IPS-NIHi11 (cell line): ENCODE data around the gene S100A12.

Experiments
- DNase-seq: peaks from one replicate; pipeline ENCODE4 v3.0.0; 2012; ENCODE audit warnings: mixed read lengths, low spot score

Gene S100A12

DNA sequence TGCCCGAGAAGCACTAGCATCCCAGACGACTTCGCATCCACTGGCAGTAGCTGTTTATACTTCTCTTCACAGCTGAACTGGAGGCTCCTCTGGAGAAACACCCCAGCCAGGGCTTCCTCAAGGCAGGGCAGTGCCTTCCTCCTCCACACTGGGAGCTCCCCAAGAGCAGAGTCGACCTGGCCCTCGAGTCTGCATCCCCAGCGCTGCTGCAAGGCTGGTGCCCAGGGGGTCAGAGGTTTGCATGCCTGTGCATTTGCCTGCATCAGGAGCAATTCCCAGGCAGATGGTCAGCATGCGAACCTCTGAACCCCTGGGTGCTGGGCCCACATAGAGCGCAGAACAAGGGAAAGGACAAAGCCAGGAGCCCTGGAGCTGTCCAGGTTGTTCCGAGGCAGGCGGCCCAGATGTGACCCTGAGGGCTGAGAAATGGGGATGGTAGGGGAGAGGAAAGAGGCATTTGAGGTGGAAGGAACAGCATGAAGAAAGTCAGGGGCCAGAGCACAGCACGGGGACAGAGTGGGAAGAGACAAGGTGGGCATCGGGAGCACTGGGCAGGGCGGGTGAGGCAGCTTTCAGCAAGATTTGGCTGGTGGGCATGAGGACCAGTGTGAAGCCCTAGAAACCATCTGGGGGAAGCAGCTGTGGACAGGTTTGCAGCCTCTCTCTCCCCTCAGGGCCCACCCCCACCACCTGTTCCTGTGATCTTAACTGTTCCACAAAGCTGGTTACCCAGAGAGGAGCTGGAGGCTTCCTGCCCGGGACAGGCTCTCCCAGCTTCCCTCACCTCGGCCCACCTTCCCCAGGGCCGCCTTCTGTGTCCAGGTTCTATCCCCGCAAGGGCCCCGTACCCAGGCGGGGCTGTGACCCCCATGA is 21.9 kb upstream of the S100A12 start:
- DNase-seq: no peak

DNA sequence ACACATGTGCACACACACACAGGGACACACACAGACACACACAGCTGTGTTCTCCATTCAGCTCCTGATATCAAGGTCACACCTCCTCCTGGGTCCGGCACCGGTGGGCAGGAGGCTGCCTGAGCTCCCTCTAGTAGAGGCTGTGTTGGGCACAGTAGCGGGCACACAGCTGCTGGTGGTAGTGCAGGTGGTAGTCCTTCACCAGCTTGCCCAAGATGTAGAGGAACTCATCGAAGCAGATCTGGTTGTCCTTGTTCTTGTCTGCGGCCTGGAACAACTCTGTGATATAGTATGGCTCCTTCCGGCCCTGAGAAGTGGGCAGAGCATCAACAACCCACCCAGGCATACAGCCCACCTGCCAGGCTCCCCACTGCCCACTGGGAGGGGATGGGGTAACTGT is 21.0 kb upstream of the S100A12 start:
- DNase-seq: no peak

DNA sequence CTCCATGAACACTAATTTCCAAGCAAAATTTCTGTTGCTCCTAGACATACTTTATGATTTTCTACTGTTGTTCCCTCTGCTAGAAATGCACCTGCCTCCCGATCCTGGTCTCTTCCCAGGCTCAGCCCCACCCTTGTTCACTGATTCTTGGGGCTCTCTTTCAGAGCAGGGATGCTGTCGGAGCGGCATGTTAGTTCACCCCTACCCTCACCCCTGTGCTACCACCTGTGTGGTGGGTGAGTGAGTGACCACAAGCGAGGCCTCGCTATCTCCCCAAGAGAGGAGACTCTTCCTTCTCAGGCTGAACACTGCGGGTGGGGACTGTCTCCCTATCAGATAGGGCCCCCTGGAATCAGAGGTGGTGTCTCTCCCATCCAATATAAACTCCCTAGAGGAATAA is 20.4 kb upstream of the S100A12 start:
- no peak for DNase-seq

DNA sequence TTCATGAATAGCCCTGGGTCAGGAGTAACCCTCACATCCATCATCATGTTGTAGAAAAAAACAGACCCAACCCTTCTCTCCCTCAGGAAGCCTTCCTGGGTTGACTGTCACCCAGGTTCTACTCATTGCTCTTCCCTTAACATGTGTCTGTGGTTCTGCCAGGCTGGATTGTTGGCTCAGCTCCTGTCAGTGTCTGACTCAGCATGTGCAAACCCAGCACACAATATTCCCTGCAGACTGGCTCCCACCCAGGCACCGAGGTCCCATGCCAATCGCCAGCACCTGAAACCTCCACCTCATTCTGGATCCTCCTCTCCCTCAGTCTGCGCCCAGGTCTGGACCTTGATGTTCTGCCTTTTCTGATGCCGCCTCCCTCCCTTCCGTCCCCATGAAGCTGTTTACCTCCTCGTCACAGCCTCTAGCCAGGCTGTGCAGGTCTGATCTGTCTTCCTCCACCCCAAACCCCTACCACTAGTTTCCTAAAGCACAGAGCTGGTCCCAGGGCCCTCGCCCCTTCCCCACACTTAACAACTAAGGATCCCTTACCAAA is 19.8 kb upstream of the S100A12 start:
- DNase-seq: no peak

DNA sequence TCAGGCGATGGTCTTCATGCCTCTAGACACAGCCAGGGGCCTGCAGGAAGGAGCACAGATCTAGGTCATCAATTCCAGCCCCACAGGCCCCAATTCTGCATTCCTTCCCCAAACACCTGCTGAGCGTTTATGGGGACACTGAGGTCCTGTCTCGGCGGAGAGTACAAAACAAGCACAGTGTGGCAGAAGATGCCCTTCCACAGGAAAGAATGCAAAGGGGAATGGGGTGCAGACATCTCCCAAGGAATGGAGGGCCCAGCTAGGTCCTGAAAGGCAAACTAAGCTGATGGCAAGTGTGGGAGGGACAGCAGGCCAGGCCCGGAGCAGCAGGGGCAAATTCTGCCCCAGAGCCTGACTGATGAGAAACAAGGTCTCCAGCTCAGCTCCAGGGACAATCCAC is 19.0 kb upstream of the S100A12 start:
- DNase-seq: no peak

DNA sequence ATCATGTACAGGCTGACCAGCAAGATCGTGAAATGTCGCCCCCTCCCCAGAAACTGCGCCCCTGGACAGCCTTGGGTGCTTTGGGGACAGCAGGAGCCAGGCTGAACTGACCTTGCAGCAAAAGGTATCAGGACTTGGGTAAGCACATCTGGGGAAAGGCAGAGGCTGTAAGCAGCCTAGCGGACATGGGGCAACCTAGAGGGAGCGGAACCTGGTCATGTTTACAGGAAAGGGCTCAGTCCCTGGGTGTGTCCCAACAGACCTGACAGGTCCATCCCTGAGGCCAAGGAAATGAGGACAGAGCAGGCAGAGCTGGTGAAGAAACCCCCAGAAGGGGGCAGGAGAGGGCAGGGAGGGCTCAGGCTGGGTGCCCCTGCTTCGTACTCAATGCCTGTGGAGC is 18.5 kb upstream of the S100A12 start:
- peak; percentile 66 for DNase-seq

DNA sequence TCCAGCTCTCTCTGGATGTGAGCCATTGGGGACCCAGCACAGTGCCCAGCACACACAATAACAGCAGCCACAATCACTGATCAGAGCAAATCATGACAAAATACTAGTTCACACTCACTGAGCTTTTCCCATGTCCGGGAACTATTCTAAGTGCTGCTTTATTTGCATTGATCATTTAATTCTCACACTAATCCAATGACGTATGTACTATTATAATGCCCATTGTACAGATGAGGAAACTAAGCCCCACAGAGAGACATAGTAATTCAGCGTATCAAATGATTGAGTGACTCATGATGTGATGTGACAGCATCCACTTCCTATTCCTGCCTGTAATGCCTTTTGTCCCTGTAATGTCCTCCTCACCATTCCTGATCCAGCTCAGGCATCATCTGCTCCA is 17.4 kb upstream of the S100A12 start:
- no peak for DNase-seq

DNA sequence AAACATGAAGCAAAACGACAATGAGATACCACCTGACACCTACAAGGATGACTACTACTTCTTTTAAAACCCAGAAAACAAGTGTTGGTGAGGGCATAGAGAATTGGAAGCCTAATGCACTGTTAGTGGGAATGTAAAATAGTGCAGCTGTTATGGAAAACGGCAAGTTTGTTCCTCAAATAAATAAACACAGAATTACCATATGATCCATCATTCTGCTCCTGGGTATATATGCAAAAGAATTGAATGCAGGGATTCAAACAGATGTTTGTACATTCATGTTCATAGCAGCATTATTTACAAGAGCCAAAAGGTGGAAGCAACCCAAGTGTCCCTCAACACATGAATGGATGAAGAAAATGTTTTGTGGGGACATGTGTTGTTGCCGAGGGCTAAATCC is 16.8 kb upstream of the S100A12 start:
- no peak for DNase-seq

DNA sequence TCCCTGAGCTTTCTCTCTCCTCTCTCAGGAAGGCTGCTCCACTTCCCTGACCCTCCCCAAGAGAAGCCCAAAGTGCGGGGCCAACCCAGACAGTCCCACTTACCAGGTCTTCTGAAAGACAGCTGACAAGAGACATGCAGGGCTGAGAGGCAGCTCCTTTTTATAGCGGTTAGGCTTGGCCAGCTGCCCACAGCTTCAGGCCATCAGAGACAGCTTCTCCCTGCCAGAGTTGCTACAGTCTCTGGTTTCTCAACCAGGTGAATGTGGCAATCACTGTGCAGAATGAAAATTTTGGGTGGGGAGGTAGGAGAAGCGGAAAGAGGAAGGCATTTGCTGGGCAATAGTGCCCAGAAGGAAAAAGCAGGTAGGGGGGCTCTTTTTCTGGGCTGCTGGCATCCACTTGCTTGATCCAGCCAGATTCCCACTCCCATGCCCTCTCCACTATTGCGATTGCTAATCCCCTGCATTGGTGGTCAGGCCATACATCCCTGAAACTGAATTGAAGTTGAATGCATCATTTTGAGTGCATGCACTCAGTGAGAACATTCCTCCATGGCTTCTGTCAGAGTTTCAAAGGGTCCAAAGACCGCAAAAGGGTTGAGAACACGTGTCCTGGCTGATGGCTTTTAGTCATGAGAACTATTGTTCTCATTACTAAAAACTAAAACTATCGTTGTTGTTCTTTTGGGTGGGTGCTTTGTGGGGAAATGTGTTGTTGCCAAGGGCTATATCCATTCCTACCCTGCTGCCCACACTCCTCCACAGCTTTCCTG is 15.7 kb upstream of the S100A12 start, which contains the start of gene S100A8:
TSS of gene S100A8 (minus strand) at position 136 of the 773 bp plus-strand sequence. CDS start 538 bp downstream, outside the sequence.
- no peak for DNase-seq

DNA sequence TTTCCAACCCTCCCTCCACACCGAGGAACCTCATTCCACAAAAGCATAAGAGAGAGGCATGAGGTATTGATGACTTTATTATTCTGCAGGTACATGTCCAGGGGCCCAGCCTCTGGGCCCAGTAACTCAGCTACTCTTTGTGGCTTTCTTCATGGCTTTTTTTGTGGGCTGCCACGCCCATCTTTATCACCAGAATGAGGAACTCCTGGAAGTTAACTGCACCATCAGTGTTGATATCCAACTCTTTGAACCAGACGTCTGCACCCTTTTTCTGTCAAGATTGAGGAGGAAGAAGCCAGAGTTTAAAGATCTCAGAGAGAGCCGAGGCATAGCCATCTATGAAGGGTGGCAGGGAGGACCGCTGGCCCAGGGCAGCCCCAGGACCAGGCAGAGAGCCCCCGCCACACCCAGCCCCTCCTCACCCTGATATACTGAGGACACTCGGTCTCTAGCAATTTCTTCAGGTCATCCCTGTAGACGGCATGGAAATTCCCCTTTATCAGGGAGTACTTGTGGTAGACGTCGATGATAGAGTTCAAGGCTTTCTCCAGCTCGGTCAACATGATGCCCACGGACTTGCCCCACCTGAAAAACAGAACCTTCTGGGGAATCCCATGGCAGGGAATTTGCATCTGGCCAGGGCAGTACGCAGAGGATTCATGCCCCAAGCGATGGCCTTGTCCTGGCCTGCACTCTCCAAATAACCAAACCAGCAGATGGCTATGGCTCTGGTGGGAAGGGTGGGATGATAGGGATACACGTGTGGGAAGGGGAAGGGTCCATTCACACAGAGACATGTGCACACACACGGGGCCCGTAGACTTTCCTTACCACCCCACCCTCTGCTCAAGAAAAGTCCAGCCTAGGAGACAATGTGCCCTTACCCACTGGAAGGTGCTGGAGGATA is 14.8 kb upstream of the S100A12 start:
- DNase-seq: no peak

DNA sequence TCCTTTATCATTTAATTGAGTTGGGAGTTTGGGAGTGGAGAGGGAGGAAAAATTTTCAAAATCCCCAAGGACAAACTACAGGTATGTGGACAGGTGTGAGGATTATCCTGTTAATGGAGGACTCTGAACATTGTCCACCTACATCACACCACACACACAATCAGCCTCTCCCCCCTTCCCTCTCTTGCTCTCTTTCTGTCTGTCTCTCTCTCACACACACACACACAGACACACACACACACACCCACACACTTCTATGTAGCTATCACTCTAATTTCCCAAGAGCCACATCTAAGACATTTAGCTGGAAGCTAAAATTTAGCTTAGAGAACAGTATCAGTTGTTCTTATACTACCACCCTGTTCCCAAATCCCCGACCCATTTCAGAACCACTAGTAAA is 14.0 kb upstream of the S100A12 start:
- DNase-seq: no peak

DNA sequence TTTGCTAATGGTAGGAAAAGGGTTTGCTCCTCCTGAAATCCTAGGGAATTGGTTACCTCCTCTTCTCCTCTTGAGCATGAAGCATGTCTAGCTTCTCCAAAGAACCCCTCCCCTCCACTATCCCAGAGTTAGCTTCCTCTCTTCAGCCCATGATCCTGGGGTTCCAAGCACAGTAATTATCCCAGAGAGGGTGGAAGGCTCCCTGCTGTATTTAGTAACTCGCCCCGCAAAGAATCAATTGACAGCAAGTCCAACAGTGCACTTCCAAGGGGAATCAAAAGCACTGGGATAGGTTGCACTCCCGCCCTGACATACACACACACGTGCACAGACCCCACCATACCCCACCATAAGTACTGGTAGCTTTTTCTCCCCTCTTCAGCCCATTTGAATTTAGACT is 12.4 kb upstream of the S100A12 start:
- DNase-seq: no peak

DNA sequence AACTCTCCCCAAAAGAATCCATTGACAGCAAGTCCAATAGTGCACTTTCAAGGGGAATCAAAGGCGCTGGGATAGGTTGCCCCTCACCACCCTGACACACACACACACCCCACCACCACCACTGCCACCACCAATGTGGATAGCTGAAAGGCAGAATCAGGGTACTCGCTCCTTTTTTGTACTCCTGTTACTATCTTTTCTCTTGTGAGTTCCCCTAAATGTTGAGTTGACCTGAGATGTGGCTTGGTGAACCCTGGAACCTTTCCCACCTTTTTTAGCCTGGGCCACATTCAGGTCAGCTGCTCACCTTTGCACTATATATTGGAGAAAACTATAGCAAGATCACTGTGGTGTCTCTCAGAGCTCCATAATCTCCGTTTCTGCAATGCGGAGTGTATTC is 11.6 kb upstream of the S100A12 start:
- DNase-seq: no peak

DNA sequence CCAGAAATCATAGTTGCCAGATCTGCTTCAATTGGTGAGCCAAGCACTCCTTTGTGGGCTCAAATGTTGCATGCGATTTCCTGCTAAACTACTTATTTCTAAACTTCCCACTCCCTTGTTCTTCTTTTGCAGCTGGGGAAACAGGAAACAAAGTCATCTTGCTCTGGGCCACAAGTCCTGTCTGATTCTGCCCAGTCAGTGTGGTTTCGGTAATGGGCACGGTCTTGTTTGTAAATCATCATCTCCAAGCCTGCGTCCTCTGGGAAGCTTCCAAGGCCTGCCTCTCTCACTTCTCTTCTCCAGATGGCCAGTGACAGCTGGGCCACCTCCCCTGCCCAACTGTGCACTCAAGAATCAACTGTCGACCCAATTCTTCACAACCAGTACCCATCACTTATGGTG is 11.1 kb upstream of the S100A12 start:
- DNase-seq: no peak

DNA sequence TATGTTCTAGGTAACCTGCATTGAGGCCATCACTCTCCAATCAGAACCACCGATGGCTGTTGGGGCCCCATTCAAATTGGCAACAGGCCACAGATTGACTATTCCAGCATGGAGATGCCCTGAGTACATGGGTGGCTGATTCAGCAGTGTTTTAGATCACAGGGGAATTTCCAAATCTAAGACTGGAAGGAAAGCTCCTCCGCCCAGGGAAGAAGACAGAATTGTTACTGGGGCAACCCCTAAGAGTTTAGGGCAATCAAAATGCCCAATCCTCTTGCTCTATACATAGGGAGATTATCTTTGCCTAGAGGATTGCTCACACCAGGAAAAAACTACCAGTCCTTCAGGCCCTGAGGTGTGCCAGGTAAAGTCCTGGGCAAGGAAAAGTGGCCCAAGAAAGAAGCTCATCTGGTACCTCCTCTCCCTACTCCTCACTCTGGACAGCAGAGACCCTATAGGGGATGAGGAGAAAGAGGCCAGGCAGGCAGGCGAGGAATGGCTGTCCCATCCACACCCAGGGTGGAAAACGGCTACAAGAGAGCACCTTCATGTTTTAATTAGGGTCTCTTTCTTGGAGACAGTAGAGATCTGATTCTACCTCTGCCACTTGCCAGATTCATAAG is 9.6 kb upstream of the S100A12 start:
- no peak for DNase-seq

DNA sequence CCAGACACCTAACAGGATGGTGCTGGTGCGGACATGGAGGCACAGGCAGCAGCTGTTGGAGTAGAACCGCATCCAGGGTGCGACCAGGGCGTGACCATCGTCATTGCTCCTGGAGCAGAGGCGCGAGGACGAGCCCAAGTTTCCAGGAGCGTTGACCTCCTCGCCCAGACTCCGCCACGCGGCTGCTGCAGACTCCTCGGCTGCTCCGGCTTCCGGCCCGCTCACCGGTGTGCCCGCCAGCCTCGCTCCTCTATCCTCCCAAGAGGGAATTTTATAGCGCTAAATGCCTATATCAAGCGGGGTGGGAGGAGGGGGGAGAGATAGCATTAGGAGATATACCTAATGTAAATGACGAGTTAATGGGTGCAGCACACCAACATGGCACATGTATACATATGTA is 5.3 kb upstream of the S100A12 start:
- DNase-seq: no peak

DNA sequence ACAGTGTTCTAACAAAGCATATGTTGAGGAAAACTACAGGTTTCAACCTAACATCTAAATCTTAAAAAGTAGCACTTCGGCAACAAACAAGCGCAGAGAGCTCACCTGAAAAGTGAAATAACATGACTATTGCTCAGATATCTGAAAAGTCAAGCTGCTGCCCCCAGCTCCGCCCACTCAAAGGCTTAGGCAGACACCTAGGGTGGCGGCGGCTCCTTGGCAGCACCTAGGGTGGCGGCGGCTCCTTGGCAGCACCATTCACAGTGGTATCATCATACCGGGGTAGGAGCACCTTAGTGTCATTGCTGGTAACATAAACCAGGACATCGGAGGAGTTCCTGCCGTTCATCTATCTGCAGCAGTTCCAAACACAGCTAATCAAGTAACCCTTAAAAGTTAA is 4.2 kb upstream of the S100A12 start:
- no peak for DNase-seq

DNA sequence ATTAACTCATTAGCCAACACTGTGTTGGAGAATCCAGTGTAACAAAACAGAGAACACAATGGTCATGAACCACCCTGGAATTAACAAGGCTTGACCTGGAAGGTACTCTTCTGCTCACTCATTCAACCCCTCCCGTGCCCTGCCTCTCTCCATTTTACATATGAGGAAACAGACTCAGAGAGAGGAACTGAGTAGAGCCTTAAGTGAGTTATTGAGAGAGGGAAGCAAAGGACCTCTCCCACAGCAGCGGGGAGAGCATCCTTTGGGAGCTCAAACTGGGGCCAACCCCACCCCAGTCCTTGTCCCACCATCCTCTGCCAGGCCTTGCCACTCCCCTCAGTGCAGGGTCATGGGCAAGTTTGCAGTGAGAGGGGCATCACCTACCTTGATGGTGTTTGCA is 1.4 kb downstream of the S100A12 start:
- no peak for DNase-seq

DNA sequence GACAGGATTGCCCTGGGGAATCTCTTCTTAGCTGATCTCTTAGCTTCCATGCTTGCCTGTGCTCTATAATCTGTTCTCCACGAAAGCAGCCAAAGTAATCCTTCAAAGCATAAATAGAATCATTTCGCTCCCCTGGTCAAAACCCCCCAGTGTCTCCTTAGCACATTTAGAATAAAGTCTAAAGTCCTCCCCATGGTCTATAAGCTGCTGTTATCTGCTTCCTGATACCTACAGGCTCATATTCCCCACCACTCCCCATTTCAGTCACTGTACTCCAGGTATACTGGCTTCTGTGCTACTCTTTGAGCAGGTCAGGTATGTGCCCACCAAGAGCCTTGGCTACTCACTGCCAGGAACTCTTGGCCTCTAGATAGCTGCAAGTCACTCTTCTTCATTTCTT is 2.9 kb downstream of the S100A12 start:
- DNase-seq: no peak

DNA sequence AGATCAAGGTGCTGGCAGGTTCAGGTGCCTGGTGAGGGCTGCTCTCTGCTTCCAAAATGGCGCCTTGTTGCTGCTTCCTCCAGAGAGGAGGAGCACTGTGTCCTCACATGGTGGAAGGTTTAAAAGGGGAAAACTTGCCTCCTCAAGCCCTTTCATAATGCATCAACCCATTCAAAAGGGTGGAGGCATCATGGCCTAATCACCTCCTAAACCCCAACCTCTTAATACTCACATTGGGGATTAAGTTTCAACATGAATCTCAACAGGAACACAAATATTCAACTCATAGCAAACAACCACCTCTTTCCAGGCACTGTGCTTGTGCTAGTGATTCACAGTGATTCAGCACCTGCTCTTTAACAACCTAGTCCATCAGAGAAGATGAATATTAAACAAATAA is 4.2 kb downstream of the S100A12 start:
- DNase-seq: no peak

DNA sequence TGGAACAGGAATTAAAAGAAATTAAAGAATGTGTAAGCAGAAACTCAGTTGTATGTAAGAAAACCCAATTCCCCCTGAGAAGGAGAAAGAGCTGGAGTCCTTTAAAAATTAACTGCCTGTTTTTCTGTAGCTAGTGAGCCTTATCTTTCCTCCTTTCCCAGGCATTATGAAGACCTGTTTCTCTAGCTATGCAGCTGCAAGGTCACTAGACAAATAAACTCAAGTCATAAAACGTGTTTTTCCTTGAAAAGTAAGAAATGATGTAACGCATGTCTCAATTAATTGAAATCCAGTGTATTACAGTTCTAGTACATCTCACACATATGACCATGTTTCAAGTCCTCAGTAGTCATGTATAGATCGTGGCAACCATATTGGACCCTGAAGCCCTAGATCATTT is 5.3 kb downstream of the S100A12 start:
- no peak for DNase-seq

DNA sequence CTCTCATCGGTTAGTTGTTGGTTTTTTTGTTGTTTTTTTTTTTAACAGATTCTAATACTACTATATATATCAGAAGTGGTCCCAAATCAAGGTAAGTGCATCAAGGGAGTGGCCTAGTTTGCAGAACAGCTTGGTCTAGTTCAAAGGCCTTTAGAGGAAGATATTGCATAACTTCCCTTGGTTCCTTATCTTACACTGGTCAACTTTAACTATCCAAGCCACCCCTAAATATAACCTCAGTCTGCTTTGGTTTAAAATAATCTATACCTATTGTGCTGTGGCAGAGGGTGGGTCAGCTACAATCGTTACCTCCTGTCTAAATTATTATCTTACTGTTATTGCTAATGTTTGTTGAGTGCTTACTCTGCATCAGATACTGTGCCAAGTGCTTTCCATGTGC is 6.9 kb downstream of the S100A12 start:
- DNase-seq: no peak
